T-cell (primary cell): ENCODE measurements around the gene WFDC2. TPM values are rescaled to one million over a fixed set of nuclear protein-coding genes. Genes with fewer than 3 reads are reported as not detected.
A peak's percentile ranks its signal among the peaks of the same experiment; 100 is the strongest.
"Not testable (repeated sequence)": the region's sequence is repeated elsewhere in the genome, so short reads cannot be mapped to it uniquely, and the experiment has no call there.

ENCODE experiments used
- ATAC-seq, 4 experiments: fragments of 200-7000 bp in 3 of 4; fragments of 150-1000 bp in 1 of 4; cut with Tn5 transposase; replicated peaks in 1 of 4; 1 replicate in 3 of 4; 2 replicates in 1 of 4; pipeline ENCODE4 v1.10.0; 2021; ENCODE audit warnings: moderate library complexity in 3 of 4, mild to moderate bottlenecking in 2 of 4, moderate number of reproducible peaks in 1 of 4
- CTCF ChIA-PET, 2 donors: fragments of 300-600 bp; sonication (Branson Sonifier 250); formaldehyde crosslinking; loops; one replicate each; lab custom pipeline; 2022; ENCODE audit warnings: antibody characterized with exemption in 2 of 2; lab: Charles Lee
- POLR2A ChIA-PET, 2 donors: fragments of 300-600 bp; sonication (Branson Sonifier 250); formaldehyde crosslinking; loops; one replicate each; lab custom pipeline; 2022; ENCODE audit warnings: antibody characterized with exemption in 2 of 2; lab: Charles Lee
- DNase-seq, 35 experiments: peaks; one replicate each; pipeline versions ENCODE4 v3.0.0 to v3.0.0-alpha.2; 2013 to 2023
- H3K27ac ChIP-seq: one replicate; pipeline ENCODE4 v1.5.1; 2013; ENCODE audit warnings: low read length
- H3K27me3 ChIP-seq, 2 experiments: replicated peaks in 1 of 2; 1 replicate in 1 of 2; 2 replicates in 1 of 2; pipeline versions ENCODE4 v1.6.1 to v1.7.0; 2013; ENCODE audit warnings: low read length in 1 of 2, mixed read lengths in 1 of 2; ENCODE audit not compliant: control insufficient read depth in 2 of 2, insufficient read depth in 2 of 2; ENCODE audit errors: extremely low read depth in 1 of 2
- H3K36me3 ChIP-seq, 2 donors: 1 replicate in 1 of 2; 2 replicates in 1 of 2; pipeline versions ENCODE4 v1.6.1 to v1.7.0; 2013; ENCODE audit warnings: low read length in 1 of 2; ENCODE audit not compliant: control insufficient read depth in 2 of 2, insufficient read depth in 1 of 2; ENCODE audit errors: extremely low read depth in 1 of 2
- H3K4me1 ChIP-seq, 2 experiments: 1 replicate in 1 of 2; 2 replicates in 1 of 2; pipeline versions ENCODE4 v1.6.1 to v1.7.0; 2013; ENCODE audit warnings: low read length in 2 of 2, mixed read lengths in 1 of 2; ENCODE audit not compliant: insufficient read depth in 2 of 2, control insufficient read depth in 1 of 2; ENCODE audit errors: extremely low read depth in 1 of 2
- H3K4me3 ChIP-seq, 2 donors: 1 replicate in 1 of 2; 2 replicates in 1 of 2; pipeline versions ENCODE4 v1.5.1 to v1.7.0; 2013; ENCODE audit warnings: mild to moderate bottlenecking in 2 of 2, low read length in 1 of 2, moderate library complexity in 1 of 2; ENCODE audit not compliant: control insufficient read depth in 1 of 2; ENCODE audit errors: extremely low read depth in 1 of 2
- H3K9me3 ChIP-seq: 2 replicates; pipeline ENCODE4 v1.7.0; 2013
- H3K27ac Mint-ChIP-seq, 2 donors: one replicate each; pipeline ENCODE4 v1.8.0; 2020 to 2021; ENCODE audit warnings: mild to moderate bottlenecking in 2 of 2, mixed read lengths in 2 of 2
- H3K27me3 Mint-ChIP-seq, 2 donors: one replicate each; pipeline ENCODE4 v1.8.0; 2021 to 2022; ENCODE audit warnings: mixed read lengths in 2 of 2
- H3K36me3 Mint-ChIP-seq: one replicate; pipeline ENCODE4 v1.8.0; 2021; ENCODE audit warnings: mixed read lengths
- H3K4me1 Mint-ChIP-seq, 3 donors: one replicate each; pipeline ENCODE4 v1.8.0; 2020 to 2022; ENCODE audit warnings: mixed read lengths in 3 of 3, mild to moderate bottlenecking in 1 of 3
- H3K4me3 Mint-ChIP-seq, 3 donors: one replicate each; pipeline ENCODE4 v1.8.0; 2020 to 2022; ENCODE audit warnings: mild to moderate bottlenecking in 3 of 3, mixed read lengths in 3 of 3, moderate library complexity in 3 of 3
- H3K9me3 Mint-ChIP-seq, 3 donors: one replicate each; pipeline ENCODE4 v1.8.0; 2020 to 2022; ENCODE audit warnings: mixed read lengths in 3 of 3
- WGBS: methylation state at CpG from one replicate; pipeline ENCODE4 v1.1.5; 2013; ENCODE audit warnings: missing lambda C conversion rate; ENCODE audit not compliant: insufficient coverage; 5-methylcytosine and 5-hydroxymethylcytosine counted together
- total RNA-seq, 35 experiments: library from RNA in 6 of 35; stranded (reverse) in 6 of 35; fragments of 120-200 nt in 1 of 35; gene quantifications; one replicate each; pipeline versions ENCODE4 v1.2.1 to v1.2.4 and lab custom pipeline; 2013 to 2026

The WFDC2 gene
- total RNA-seq, 5 donors from 2014 or later (not counting 1 experiment from before 2014, with no cell fraction given) = 0.56 to 1.7 TPM; not detected in 3

DNA sequence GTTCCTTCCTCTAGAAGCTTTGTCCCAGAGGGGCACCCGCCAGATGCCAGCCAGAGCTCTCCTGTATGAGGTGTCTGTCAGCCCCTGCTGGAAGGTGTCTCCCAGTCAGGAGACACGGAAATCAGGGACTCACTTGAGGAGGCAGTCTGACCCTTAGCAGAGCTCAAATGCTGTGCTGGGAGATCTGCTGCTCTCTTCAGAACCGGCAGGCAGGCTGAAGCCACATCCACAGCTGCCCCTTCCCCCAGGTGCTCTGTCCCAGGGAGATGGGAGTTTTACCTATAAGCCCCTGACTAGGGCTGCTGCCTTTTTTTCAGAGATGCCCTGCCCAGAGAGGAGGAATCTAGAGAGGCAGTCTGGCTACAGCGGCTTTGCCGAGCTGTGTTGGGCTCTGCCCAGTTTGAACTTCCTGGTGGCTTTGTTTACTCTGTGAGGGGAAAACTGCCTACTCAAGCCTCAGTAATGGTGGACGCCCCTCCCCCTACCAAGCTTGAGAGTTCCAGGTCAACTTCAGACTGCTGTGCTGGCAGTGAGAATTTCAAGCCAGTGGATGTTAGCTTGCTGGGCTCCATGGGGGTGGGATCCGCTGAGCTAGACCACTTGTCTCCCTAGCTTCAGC, 8.1 kb downstream of the WFDC2 start:
- H3K4me3 ChIP-seq, H3K36me3 Mint-ChIP-seq, H3K4me1 ChIP-seq, H3K27ac Mint-ChIP-seq, POLR2A ChIA-PET, H3K4me3 Mint-ChIP-seq, H3K9me3 ChIP-seq, H3K9me3 Mint-ChIP-seq, DNase-seq, CTCF ChIA-PET, H3K4me1 Mint-ChIP-seq, H3K36me3 ChIP-seq, H3K27ac ChIP-seq, ATAC-seq: not testable (repeated sequence)
- H3K27me3 Mint-ChIP-seq = peaks cover 45% of the 10 kb centered on the region in 2 donors
- H3K27me3 ChIP-seq = peaks cover 0 to 39% of the 10 kb centered on the region in 2 experiments
- 100% methylated on average over 3 of the region's 7 CpGs for WGBS

DNA sequence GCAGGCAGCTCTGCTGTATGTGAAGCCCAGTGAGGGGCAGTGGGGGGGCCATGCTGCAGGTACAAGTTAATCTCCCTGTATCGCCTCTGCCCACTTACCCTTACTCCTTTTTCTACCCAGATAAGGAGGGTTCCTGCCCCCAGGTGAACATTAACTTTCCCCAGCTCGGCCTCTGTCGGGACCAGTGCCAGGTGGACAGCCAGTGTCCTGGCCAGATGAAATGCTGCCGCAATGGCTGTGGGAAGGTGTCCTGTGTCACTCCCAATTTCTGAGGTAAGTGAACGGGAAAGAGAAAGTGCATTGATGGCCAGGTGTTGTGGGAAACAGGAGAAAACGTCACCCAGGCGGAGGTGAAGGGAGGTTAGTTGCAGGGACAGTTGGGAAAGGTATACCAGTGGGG, 10.3 kb downstream of the WFDC2 start:
- H3K27me3 Mint-ChIP-seq = peaks cover 41 to 52% of the 10 kb centered on the region in 2 donors
- CTCF ChIA-PET = no interaction called here

DNA sequence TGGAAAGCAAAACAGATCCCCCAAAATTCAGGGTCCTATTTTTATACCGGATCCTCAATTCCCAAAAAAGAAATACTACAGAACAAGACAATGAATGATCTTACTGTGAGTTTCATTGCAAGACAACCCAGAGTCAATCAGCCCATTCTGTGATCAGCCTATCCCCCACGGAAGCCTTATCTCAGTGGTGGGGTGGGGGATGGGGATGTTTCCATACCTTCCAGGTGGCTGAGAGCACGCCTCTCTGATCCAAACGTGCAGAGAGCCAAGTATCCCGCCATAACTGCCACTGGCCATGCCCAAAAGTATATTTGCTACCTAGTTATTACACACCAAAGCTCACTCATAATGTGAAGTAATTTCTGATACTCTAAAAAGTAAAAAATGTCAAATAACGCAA, 15.1 kb downstream of the WFDC2 start:
- no peak for ATAC-seq
- Mint-ChIP-seq H3K4me3 (no peak overlapping the region), H3K4me1 (no peaks in the 10 kb centered on the region), H3K9me3 (no peaks in the 10 kb centered on the region), H3K27me3 (peaks cover 29 to 69% of the 10 kb centered on the region in 2 donors), H3K36me3 (peaks cover 2% of the 10 kb centered on the region), H3K27ac (no peak overlapping the region)
- no peak for DNase-seq
- H3K9me3 ChIP-seq = no peaks in the 10 kb centered on the region
- H3K4me1 ChIP-seq = no peaks in the 10 kb centered on the region
- H3K36me3 ChIP-seq = no peaks in the 10 kb centered on the region
- H3K27me3 ChIP-seq = peaks cover 0 to 23% of the 10 kb centered on the region in 2 experiments
- ChIA-PET CTCF (interaction anchor here in 1 of 2 donors (0.5 kb wide), 1 partner anchor 1000 kb away, joined by 5 read pairs; no protein-coding TSS in a partner anchor), POLR2A (no interaction called here)
- no peak overlapping the region for H3K4me3 ChIP-seq
- 100% methylated on average over 1 of the region's 6 CpGs for WGBS
- H3K27ac ChIP-seq = no peak overlapping the region

More for the DNA sequence above, 10.3 kb downstream of the WFDC2 start:
- H3K4me1 Mint-ChIP-seq = no peaks in the 10 kb centered on the region
- Histone ChIP-seq H3K27ac (no peak overlapping the region), H3K9me3 (no peaks in the 10 kb centered on the region), H3K27me3 (peaks cover 0 to 39% of the 10 kb centered on the region in 2 experiments), H3K36me3 (no peaks in the 10 kb centered on the region), H3K4me1 (no peaks in the 10 kb centered on the region), H3K4me3 (no peak overlapping the region)
- no peak overlapping the region for H3K4me3 Mint-ChIP-seq
- no peaks in the 10 kb centered on the region for H3K9me3 Mint-ChIP-seq
- POLR2A ChIA-PET = no interaction called here
- peaks cover 5% of the 10 kb centered on the region for H3K36me3 Mint-ChIP-seq
- ATAC-seq (no peak), DNase-seq (no peak)
- H3K27ac Mint-ChIP-seq = no peak overlapping the region
- WGBS = 74% methylated on average over 6 of the region's 7 CpGs

DNA sequence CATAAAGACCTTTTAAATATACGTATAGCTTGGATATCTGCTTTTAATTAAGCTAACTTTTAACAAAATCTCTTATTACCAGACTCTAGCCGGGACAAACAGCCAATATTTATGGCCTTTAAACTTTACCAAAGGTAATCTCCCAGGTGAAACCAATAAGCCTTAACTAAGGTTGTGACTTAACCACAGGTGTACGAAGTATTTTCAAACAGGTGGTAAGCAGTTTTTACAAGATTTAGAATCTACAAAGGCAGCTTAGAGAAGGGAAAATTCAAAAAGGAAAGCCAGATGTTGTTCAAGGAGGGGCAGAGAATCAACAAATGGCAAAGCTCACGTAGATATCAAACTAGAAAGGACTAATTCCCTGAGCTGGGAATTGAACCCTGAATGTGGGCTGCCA, 15.8 kb downstream of the WFDC2 start:
- Mint-ChIP-seq H3K4me1 (no peaks in the 10 kb centered on the region), H3K27me3 (peaks cover 24 to 69% of the 10 kb centered on the region in 2 donors), H3K27ac (no peak overlapping the region), H3K4me3 (no peak overlapping the region), H3K36me3 (peaks cover 2% of the 10 kb centered on the region), H3K9me3 (no peaks in the 10 kb centered on the region)
- no peak overlapping the region for H3K4me3 ChIP-seq
- POLR2A ChIA-PET = interaction anchor here in 1 of 2 donors (0.7 kb wide), 1 partner anchor 34 kb away, joined by 3 read pairs; no protein-coding TSS in a partner anchor
- no peaks in the 10 kb centered on the region for H3K4me1 ChIP-seq
- H3K36me3 ChIP-seq = no peaks in the 10 kb centered on the region
- 89% methylated on average over 2 of the region's 4 CpGs for WGBS
- ATAC-seq (no peak), DNase-seq (no peak)
- CTCF ChIA-PET = interaction anchor here (0.5 to 0.7 kb wide), 3 partner anchors 42 to 1000 kb away, joined by 3 to 5 read pairs (median 3); no protein-coding TSS in a partner anchor
- H3K27me3 ChIP-seq = peaks cover 0 to 18% of the 10 kb centered on the region in 2 experiments
- H3K27ac ChIP-seq = no peak overlapping the region
- H3K9me3 ChIP-seq = no peaks in the 10 kb centered on the region

DNA sequence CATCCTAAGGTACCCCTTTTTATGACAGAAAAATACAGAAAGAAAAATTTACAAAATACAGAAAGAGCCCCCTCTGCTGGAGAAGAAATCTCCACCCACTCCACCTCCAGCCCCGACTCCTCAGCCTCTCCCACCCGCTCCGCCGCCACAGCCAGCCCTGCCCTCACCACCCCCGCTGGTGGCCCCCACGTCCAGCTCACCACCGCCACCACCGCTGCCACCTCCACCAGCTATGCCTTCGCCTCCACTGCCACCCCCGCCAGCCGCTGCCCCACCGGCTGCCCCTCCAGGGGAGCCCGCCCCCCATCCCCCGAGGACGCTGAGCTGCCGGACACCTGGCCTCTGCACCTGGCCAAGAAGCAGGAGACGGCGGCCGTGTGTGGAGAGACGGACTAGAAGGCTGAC, 17.7 kb downstream of the WFDC2 start:
- DNase-seq (peak in 1 of 35 experiments; percentile 8), ATAC-seq (no peak)
- WGBS = 29% methylated on average over 11 of the region's 20 CpGs
- Histone ChIP-seq H3K9me3 (no peaks in the 10 kb centered on the region), H3K4me1 (no peaks in the 10 kb centered on the region), H3K27me3 (peaks cover 0 to 12% of the 10 kb centered on the region in 2 experiments), H3K27ac (no peak overlapping the region), H3K4me3 (no peak overlapping the region), H3K36me3 (no peaks in the 10 kb centered on the region)
- no peaks in the 10 kb centered on the region for H3K36me3 Mint-ChIP-seq
- ChIA-PET POLR2A (interaction anchor here in 1 of 2 donors (0.7 kb wide), 1 partner anchor 191 kb away, joined by 3 read pairs; no protein-coding TSS in a partner anchor), CTCF (no interaction called here)
- H3K4me1 Mint-ChIP-seq = no peaks in the 10 kb centered on the region
- no peak overlapping the region for H3K27ac Mint-ChIP-seq
- H3K4me3 Mint-ChIP-seq = no peak overlapping the region
- peaks cover 21 to 58% of the 10 kb centered on the region in 2 donors for H3K27me3 Mint-ChIP-seq
- no peaks in the 10 kb centered on the region for H3K9me3 Mint-ChIP-seq

DNA sequence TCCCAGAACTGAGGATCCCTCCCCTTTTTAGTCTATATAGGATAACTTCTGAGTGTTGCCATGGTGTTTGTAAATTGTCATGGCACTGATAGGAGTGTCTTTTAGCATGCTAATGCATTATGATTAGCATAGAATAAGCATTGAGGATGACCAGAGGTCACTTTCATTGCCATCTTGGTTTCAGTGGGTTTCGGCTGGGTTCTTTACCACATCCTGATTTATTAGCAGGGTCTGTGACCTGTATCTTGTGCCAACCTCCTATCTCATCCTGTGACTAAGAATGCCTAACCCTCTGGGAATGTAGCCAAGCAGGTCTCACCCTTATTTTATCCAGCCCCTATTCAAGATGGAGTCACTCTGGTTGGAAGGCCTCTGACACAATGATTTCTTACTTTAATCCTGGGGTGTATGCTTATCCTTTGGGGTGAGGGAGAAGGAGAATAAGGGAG, 19.6 kb downstream of the WFDC2 start:
- Mint-ChIP-seq H3K36me3 (no peaks in the 10 kb centered on the region), H3K27me3 (peaks cover 23 to 56% of the 10 kb centered on the region in 2 donors), H3K4me3 (no peak overlapping the region), H3K4me1 (no peaks in the 10 kb centered on the region), H3K27ac (no peak overlapping the region), H3K9me3 (no peaks in the 10 kb centered on the region)
- no peak for ATAC-seq
- Histone ChIP-seq H3K4me3 (no peak overlapping the region), H3K9me3 (no peaks in the 10 kb centered on the region), H3K27ac (no peak overlapping the region), H3K4me1 (no peaks in the 10 kb centered on the region), H3K36me3 (no peaks in the 10 kb centered on the region), H3K27me3 (peaks cover 2 to 8% of the 10 kb centered on the region in 2 experiments)
- POLR2A ChIA-PET = no interaction called here
- CTCF ChIA-PET = no interaction called here
- DNase-seq = no peak
- 86% methylated on average over 1 of the region's 1 CpG for WGBS
